Neural progenitor cell (in vitro differentiated cells): ENCODE data around the gene PARVA.

Experiments
- EZH2 ChIP-seq: fragments of 200-600 bp; sonication (generic); IDR thresholded peaks from 2 replicates; pipeline ENCODE4 v1.6.1; 2017; ENCODE audit warnings: antibody characterized with exemption, mild to moderate bottlenecking, moderate library complexity
- EZH2phosphoT487 ChIP-seq: fragments of 200-600 bp; sonication (generic); IDR thresholded peaks from 2 replicates; pipeline ENCODE4 v1.6.1; 2017; ENCODE audit warnings: antibody characterized with exemption
- TF ChIP-seq, protein P1 (sequence below): fragments of 200-600 bp; sonication (generic); IDR thresholded peaks from 2 replicates; pipeline ENCODE4 v1.5.1; 2017; ENCODE audit warnings: antibody characterized with exemption, mild to moderate bottlenecking

DNA sequence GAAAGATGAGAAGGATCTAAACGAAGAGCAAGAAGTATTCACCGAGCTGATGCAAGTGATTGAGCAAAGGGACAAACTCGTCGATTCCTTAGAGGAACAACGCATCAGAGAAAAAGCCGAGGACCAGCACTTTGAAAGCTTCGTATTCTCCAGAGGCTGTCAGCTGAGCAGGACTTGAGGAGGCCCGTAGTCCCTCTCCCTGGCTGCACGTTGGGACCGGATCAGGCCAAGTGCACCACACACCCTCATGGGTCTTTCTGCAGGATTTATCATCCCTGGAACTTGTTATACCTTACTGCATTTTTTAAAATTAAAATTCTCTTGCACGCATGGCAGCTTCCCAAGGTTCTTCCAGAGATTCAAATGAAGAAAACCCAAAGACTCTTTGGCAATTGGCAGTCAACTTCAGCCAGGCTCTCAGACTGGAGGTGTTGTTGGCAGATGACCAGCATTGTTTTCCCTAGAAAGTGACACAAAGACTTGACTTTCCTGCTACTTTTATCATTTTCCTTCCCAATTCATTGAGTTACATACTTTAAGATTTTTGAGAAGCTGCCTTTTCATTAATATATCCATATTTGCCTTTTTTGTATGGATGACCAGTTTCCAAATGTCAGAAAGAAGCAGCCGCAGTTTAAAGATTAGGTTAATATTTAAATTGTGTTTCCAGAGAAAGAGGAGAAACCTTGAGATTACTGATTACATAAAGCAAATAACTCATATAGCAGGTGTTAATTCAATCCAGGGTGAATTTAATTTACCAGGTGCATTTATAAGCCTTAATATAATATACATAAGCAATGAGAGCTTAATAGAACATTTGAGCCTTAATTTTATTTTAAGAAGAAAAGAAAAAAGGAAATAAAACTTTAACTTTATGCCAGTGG is 18.8 kb upstream of the PARVA start:
- TF ChIP-seq EZH2 (no peak), EZH2phosphoT487 (no peak)
- TF ChIP-seq, protein P1, sequence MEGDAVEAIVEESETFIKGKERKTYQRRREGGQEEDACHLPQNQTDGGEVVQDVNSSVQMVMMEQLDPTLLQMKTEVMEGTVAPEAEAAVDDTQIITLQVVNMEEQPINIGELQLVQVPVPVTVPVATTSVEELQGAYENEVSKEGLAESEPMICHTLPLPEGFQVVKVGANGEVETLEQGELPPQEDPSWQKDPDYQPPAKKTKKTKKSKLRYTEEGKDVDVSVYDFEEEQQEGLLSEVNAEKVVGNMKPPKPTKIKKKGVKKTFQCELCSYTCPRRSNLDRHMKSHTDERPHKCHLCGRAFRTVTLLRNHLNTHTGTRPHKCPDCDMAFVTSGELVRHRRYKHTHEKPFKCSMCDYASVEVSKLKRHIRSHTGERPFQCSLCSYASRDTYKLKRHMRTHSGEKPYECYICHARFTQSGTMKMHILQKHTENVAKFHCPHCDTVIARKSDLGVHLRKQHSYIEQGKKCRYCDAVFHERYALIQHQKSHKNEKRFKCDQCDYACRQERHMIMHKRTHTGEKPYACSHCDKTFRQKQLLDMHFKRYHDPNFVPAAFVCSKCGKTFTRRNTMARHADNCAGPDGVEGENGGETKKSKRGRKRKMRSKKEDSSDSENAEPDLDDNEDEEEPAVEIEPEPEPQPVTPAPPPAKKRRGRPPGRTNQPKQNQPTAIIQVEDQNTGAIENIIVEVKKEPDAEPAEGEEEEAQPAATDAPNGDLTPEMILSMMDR: no peak
